Activated CD4-positive, CD25-positive, alpha-beta regulatory T cell treated with anti-CD3 and anti-CD28 coated beads, Interleukin-2, amount 50 U/mL, for 24 hours (primary cell): ENCODE results near the gene L3MBTL4.

ENCODE experiments used
- ATAC-seq, 2 donors: fragments of 150-1000 bp; cut with Tn5 transposase; one replicate each; pipeline ENCODE4 v1.10.0; 2021; ENCODE audit warnings: mild to moderate bottlenecking in 1 of 2, moderate library complexity in 1 of 2

L3MBTL4 gene

GRCh38 chr18:5979971-5980457 is 434.7 kb downstream of the L3MBTL4 start:
- ATAC-seq, result no peak

- no peak for ATAC-seq
These were observed 435.4 kb downstream of the L3MBTL4 start for GRCh38 chr18:5979176-5979888.

- ATAC-seq, result no peak
These were observed 437.7 kb downstream of the L3MBTL4 start for GRCh38 chr18:5977022-5977421.

GRCh38 chr18:5975111-5976002 is 439.4 kb downstream of the L3MBTL4 start:
- peak in 1 of 2 donors; percentile 34 for ATAC-seq

GRCh38 chr18:5974696-5975095 is 440.0 kb downstream of the L3MBTL4 start:
- ATAC-seq, result no peak

GRCh38 chr18:5973099-5973498 is 441.6 kb downstream of the L3MBTL4 start:
- no peak for ATAC-seq

- ATAC-seq, result no peak
These were observed 442.4 kb downstream of the L3MBTL4 start for GRCh38 chr18:5972298-5972697.

GRCh38 chr18:5969989-5970403 is 444.7 kb downstream of the L3MBTL4 start:
- ATAC-seq, result no peak

GRCh38 chr18:5969355-5969988 is 445.2 kb downstream of the L3MBTL4 start:
- no peak for ATAC-seq

GRCh38 chr18:5967666-5968065 is 447.0 kb downstream of the L3MBTL4 start:
- no peak for ATAC-seq

- ATAC-seq, result no peak
These were observed 447.7 kb downstream of the L3MBTL4 start for GRCh38 chr18:5967007-5967406.

GRCh38 chr18:5966514-5966913 is 448.2 kb downstream of the L3MBTL4 start:
- ATAC-seq, result no peak

GRCh38 chr18:5964996-5965395 is 449.7 kb downstream of the L3MBTL4 start:
- no peak for ATAC-seq

GRCh38 chr18:5964596-5964995 is 450.1 kb downstream of the L3MBTL4 start:
- ATAC-seq, result no peak

- ATAC-seq, result no peak
These were observed 450.6 kb downstream of the L3MBTL4 start for GRCh38 chr18:5964108-5964507.

- ATAC-seq, result no peak
These were observed 451.4 kb downstream of the L3MBTL4 start for GRCh38 chr18:5963267-5963666.

- ATAC-seq, result no peak
These were observed 452.3 kb downstream of the L3MBTL4 start for GRCh38 chr18:5962362-5962761.

- ATAC-seq, result no peak
These were observed 452.9 kb downstream of the L3MBTL4 start for GRCh38 chr18:5961828-5962150.

GRCh38 chr18:5961097-5961827 is 453.4 kb downstream of the L3MBTL4 start:
- ATAC-seq, result no peak

- ATAC-seq, result no peak
These were observed 455.9 kb downstream of the L3MBTL4 start for GRCh38 chr18:5958822-5959221.

GRCh38 chr18:5955861-5956260 is 458.9 kb downstream of the L3MBTL4 start:
- no peak for ATAC-seq

- no peak for ATAC-seq
These were observed 463.1 kb downstream of the L3MBTL4 start for GRCh38 chr18:5951515-5952091.
